ENCODE data around the gene TGFBR3. TPM values are rescaled to one million over a fixed set of nuclear protein-coding genes. Genes with fewer than 3 reads are reported as not detected.

Gene TGFBR3
- total and polyA plus RNA-seq, 9 of the 15 experiments (the other 6 are each of a cell fraction or from before 2014, with no cell fraction given): 3.6 to 32.4 (median 15.6) TPM

- ChIA-PET POLR2A (interaction anchor here (0.5 to 1.2 kb wide), 4 partner anchors 9 to 120 kb away, joined by 3 to 4 read pairs (median 3); no protein-coding TSS in a partner anchor), CTCF (ENCODE audit: low intra/inter-chr PET ratio) (no interaction called here)
- H3K27ac ChIP-seq (ENCODE audit: extremely low read depth, low read depth, low read length): no peak overlapping the region
- WGBS (ENCODE audit: insufficient coverage, low coverage, missing lambda C conversion rate): 71% methylated on average over 3 of the region's 3 CpGs
- H3K9ac ChIP-seq (ENCODE audit: insufficient read depth in 1 of 2, low read depth in 2 of 2, low read length in 2 of 2): no peak overlapping the region
- H3K4me3 ChIP-seq: no peak overlapping the region
- no peaks in the 10 kb centered on the region for H3K9me1 ChIP-seq (ENCODE audit: control insufficient read depth, insufficient read depth, low read length)
- no TSS peak for BruUV-seq (replicated peaks)
- in situ Hi-C loops (cut with MboI) (no loop called here), intact Hi-C loops (cut with micrococcal nuclease) (no loop called here)
- H3K4me1 ChIP-seq (replicated peaks in 1 of 2; ENCODE audit: control insufficient read depth in 2 of 2, insufficient read depth in 2 of 2, low read length in 2 of 2): peaks cover 0 to 4% of the 10 kb centered on the region in 2 experiments; a peak in 1 of 5 replicates
- DNase-seq (ENCODE audit: extremely low read depth in 1 of 4, low spot score in 3 of 4) (no peak), FAIRE-seq (no peak), ATAC-seq (no peak)
- H3K36me3 ChIP-seq (ENCODE audit: control insufficient read depth, insufficient read depth, low read length): peaks cover 2% of the 10 kb centered on the region; the same call in 1 of the 3 replicates
- TF ChIP-seq SMAD1 (IDR thresholded peaks at IDR 0.05; ENCODE audit: low read depth, low read length, partially characterized antibody) (no peak), ATF3 (IDR thresholded peaks at IDR 0.05) (no peak), ATF3 (CRISPR knock-in tag; conservative IDR thresholded peaks at IDR 0.05) (no peak), NONO (IDR thresholded peaks at IDR 0.05; ENCODE audit: low read depth in 2 of 2, low read length in 1 of 2) (no peak), ZNF696 (CRISPR knock-in tag; conservative IDR thresholded peaks at IDR 0.05) (no peak)
- no peaks in the 10 kb centered on the region for H3K27me3 ChIP-seq (ENCODE audit: control insufficient read depth in 2 of 2, insufficient read depth in 2 of 2, low read length in 2 of 2)
- H3K4me2 ChIP-seq (ENCODE audit: insufficient read depth, low read length): no peak overlapping the region
- no peaks in the 10 kb centered on the region for H3K9me3 ChIP-seq (replicated peaks; ENCODE audit: control insufficient read depth, insufficient read depth, low read depth, low read length)
- H3K79me2 ChIP-seq (ENCODE audit: control insufficient read depth, insufficient read depth, low read length): no peaks in the 10 kb centered on the region
- H4K20me1 ChIP-seq (replicated peaks; ENCODE audit: control insufficient read depth, insufficient read depth, low read length): no peaks in the 10 kb centered on the region
- H2AFZ ChIP-seq (ENCODE audit: low read depth, low read length): no peak overlapping the region
Observed at GRCh38 chr1:91776068-91776794, 109.7 kb downstream of the TGFBR3 start.
